DMS79 treated with DMSO at 0.1 percent for 48 hours (cell line): ENCODE results near the gene FPR1.
"Not testable (repeated sequence)": the region's sequence is repeated elsewhere in the genome, so short reads cannot be mapped to it uniquely, and the experiment has no call there.

ENCODE experiments used
- DNase-seq: peaks from one replicate; lab custom pipeline; 2025; lab: John Stamatoyannopoulos, UW

The FPR1 gene

DNA sequence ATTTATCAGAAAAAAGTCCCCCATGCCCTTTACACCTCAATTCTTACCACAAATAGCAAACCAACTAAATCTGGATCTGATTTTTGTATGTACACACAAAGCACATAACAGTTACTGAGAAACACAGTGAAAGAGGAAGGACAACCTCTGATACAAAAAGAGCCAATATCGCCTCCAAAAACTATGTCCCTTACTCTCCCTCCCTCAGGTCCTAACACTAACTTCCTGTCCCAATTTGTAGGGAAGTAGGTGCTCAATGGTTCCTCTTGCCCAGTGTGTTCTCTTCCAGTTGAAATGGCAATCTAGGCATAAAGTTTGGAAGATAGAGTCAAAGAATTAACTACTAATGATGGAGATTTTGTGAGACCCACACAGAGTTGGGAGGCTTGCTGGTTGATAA, 27.5 kb upstream of the FPR1 start:
- DNase-seq: no peak

DNA sequence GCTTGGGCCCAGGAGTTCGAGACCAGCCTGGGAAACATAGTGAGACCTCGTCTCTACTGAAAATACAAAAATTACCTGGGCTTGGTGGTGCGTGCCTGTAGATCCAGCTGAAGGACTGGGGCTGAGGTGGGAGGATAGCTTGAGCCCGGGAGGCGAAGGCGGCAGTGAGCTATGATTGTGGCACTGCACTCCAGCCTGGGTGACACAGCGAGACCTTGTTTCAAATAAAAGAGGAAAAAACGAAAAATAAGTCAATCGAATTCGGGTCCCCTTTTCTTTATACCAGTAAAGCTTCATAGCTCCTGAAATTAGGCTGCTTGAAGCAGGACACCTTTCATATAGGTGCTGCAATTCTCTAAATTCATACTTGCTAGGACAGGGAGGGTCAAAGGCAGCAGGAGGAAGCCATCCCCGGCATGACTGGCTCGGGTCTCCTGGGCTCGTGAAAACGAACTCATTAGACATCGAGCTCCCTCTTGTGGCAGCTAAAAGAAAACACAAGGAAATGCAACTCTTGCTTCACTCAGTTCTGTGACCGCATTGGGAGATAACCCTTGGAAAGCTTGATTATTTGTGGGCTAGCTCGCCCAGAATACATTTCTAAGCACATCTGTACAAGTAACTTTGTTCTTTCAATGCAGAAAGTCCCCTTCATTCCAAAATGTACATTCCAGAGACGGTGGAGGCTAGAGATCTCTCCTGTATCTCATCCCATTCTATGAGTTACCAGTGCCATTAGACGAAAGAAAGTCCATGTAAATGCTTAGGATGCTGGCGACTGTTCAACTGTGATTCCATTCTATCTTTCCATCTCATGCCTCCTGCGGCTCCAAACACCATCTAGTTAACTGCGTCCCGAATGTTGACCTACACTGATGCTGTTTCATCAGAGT, 26.1 kb upstream of the FPR1 start:
- peak; percentile 45 for DNase-seq

DNA sequence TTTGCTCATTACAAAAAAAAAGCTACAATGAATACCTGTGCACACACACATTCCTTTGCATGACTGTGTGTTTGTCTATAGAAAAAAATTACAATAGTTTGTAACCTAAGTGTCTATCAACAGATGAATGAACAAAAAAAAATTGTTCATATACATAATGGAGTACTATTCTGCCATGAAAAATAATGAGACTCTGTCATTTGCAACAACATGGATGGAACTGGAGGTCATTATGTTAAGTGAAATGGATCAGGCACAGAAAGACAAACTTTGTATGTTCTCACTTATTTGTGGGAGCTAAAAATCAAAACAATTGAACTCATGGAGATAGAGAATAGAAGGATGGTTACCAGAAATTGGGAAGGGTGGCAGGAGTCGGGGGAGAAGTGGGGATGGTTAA, 24.9 kb upstream of the FPR1 start:
- DNase-seq: not testable (repeated sequence)

DNA sequence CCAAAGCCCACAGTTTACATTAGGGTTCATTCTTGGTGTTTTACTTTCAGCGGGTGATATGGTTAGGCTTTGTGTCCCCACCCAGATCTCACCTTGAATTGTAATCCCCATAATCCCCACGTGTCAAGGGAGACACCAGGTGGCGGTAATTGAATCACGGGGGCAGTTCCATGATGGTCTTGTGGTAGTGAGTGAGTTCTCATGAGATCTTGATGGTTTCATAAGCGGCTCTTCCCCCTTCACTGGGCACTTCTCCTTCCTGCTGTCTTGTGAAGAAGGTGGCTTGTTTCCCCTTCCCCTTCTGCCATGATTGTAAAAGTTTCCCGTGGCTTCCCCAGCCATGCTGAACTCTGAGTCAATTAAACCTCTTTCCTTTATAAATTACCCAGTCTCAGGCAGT, 21.3 kb upstream of the FPR1 start:
- DNase-seq: no peak

DNA sequence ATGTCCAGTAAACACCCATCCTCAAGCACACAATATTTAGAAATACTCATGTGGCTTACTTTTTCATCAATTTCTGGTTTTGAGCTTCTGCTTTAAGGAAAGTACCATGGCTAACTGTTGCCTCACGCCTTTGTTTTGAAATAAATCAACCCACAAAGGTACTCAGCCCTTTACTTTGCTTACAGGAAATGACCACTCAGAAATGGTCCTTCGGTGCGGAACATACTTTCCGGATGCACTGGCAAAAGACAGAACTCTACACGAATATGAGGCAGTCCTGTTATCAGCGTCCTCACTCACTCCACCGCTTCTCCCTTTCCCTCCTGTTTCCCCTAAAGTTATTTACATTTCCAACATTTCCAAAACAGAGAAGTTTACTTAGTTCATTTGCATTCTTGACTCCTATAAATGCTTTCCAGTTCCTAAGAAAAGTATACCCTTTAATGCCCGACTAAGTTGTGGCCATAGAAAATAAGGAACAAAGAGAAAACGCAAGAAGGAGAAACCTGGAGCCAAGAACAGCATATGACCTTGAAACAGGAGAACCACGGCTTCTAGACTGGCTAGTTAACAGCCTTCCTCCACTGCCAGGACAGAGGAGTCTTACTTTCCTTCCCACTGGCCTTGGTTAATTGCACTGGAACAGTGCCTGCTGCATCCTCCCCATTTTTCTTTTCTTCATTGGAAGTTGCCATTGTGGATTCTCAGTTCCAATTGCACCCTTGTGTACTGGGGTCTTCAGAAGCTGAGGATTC, 19.9 kb upstream of the FPR1 start:
- DNase-seq: no peak

DNA sequence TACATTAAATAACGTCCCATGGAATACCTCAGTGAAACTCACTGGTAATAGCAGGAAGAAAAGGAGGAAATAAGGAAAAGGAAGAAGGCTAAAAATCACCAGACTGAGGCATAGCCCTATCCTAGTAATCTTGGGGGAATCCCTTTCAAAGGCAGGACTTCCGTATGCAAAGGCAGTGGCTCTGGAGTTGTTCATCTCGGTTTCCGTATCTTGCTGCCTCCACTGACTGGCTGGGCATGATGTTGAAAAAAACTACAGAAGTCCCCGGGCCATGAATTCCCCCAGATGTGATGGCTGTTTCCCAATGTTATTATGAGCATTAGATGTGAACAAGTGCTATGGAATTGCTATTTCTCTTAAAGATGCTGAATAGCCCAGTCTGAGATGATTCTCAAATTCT, 14.8 kb upstream of the FPR1 start:
- no peak for DNase-seq

DNA sequence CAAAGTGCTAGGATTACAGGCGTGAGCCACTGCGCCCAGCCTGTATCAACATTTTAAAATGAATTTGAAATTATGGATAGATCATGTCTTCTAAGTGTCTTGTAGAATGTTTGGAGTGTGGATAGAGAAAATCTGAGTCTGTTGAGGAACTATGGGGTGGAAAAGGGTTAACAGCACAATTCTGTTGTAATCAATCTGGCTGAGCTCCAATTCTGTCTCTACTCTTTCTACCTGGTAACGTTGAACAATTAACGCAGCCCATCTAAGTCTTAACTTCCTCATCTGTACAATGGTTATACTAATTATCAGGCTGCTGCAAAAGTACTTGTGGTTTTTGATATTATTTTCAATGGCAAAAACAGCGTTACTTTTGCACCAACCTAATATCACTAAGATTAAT, 13.4 kb upstream of the FPR1 start:
- no peak for DNase-seq

DNA sequence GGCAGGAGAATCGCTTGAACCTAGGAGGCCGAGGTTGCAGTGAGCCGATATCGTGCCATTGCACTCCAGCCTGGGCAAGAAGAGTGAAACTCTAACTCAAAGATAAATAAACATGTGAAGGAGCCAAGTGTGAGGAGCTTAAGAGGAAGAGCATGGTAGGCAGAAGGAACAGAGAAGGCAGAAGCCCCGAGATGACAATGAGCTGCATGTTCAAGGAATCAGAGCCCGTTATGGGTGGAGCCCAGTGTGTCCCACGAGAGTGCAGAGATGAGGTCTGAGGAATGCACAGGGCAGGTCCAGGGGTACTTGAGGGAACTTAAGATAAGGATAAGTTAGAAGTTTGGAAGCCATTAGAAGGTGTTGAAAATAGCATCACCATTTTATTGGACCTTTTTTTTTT, 10.0 kb upstream of the FPR1 start:
- no peak for DNase-seq

DNA sequence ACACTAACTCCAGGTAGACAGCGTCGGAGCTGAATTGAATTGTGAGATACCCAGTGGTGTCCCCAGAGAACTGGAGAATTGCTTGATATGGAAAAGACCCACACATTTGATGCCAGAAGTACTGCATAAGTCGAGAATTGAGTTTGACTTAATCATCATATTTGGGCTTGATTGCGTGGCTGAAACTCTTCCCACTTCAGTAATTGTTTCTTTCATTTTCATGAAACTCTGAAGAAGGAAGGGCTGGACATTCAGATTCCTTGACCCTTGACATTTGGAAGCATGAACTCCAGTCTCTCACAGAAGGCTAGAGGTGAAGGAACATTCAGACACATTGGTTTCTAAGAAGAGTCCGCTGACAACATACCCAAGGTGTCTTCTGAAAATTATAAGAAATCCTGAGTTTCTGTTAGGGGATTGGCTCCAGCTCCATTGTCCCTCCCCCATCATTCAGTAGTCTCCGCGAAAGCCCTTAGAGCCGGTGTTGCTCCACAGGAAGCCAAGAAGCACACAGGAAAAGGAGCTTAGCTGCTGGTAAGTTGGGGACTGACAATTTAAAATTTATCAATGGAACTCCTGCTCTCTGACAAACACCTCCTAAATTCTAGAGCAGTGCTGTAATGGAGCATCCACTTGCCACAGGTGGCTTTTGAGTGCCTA, 9.1 kb upstream of the FPR1 start, which contains the start of gene FPR2:
FPR2 (plus strand) TSS at position 484 of the 660 bp plus-strand sequence. CDS start 7,479 bp downstream, outside the sequence.
- DNase-seq: no peak

DNA sequence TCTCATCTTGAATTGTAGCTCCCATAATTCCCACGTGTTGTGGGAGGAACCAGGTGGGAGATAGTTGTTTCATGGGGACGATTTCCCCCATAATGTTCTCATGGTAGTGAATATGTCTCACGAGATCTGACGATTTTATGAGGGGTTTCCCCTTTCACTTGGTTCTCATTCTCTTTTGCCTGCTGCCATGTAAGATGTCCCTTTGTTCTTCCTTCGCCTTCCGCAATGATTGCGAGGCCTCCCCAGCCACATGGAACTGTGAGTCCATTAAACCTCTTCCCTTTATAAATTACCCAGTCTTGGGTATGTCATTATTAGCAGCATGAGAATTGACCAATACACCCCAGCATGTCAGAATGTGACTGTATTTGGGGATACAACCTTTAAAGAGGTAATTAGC, 3.9 kb upstream of the FPR1 start:
- no peak for DNase-seq

DNA sequence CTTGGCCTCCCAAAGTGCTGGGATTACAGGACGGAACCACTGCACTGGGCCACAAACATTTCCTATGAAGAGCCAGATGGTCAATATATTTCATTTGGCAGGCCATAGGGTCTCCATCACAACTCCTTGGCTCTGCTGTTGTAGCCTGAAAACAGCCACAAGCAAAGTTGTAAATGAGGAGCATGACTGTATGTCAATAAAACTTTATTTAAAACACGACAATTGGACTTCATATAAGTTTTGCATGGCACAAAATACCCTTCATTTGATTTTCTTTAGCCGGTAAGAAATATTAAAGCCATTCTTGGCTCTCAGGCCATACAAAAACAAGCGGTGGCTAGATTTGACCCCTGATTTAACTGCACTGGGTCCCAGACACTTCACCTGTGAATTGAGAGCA, 3.1 kb upstream of the FPR1 start:
- DNase-seq: no peak

DNA sequence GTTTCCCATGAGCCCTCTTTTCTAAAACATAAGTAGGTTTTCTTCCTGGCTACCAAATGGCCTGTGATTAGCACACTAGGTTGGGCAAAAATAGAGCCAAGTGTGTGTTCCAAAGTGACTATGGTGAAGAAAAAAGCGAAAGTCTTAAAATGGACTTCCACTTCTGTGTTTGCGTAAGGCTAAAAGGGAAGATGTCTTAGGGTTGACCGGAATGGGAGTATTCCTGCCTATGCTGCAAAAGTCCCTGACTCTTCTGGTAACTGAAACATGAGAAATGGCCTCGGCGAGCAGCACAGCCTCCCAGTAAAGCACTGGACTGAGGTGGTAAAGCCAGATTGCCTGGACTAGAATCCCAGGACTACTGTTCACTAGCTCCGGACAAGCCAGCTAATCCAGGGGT, 2.4 kb upstream of the FPR1 start:
- no peak for DNase-seq

DNA sequence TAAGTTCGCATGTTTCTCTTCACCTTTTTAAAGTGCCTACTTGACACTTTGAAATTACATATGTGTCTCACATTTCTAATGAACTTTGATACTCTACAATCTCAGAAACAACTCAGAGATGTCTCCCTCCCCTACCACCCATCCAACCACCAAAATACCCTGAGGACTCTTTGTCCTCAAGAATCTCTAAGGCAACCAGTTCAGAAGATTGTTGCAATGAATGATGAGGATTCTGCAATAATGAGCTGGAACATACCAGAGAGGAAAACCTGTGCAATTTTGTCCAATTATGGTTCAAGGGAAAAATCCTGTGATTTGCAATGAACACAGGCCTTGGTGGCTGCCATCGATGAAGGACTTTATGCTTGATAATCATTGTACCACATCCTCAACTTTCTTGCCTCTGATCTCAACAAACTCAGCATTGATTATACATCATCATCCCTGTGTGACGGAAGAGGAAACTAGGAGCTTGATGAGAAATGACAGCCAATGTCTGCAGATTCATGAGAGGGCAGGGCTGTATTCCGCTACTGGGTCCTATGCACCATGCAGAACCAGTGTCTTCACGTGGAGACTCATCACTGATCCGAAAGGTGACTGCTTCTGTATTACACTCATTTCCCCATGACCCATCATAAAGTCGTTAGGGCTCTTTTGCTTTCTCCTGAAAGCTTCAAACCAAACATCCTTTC, 1.1 kb downstream of the FPR1 start:
- DNase-seq: no peak

DNA sequence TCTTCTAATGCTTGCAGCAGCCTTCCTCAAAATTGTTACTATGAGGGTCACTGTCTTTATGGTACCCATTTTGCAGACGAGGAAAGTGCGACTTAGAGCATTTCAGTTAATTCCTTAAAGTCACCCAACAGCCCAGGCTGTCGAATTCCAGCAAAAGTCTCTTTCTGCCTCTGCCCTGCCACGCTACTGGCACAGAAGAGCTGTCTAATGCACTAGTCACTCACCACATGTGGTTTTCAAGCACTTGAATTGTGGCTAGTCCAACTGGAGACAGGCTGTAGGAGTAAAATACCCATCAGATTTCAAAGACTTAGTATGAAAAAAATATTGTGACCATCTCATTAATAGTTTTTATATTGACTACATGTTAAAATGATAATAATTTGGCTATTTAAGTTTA, 1.7 kb downstream of the FPR1 start:
- peak; percentile 18 for DNase-seq

DNA sequence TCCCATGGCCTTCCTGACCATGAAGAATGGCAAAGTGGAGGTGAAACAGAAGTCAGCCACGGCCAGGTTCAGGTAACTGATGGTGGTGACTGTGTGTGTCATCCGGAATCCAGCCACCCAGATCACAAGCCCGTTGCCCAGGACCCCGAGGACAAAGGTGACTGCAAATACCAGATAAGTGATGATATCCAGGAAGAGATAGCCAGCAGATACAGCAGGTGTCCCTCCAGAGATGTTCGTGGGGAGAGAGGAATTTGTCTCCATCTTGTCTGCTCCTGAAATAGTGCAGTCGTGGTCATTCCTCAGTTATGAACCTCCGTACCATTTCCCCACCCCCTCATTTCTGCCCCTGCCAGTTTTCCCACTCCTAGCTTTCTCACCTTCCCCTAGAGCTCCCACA, 4.9 kb downstream of the FPR1 start:
- DNase-seq: no peak

DNA sequence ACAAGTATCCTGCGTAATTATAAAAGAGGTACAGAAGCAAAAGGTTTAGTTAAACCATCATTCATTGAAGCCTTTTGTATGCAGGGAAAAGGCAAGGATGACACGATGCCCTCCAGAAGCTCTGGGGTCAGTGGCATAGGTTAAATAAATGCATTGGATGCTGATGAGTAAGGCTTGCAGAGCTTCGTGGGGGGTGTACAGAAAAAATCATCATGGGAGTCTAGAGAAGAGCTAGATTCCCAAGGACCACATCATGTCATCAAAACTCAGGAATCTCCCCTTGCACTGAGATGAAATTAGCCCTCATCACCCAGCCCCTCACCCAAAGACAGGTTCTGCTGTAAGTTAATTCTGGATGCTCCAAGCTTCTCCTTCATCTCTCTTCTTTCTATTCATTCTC, 8.3 kb downstream of the FPR1 start:
- DNase-seq: no peak

DNA sequence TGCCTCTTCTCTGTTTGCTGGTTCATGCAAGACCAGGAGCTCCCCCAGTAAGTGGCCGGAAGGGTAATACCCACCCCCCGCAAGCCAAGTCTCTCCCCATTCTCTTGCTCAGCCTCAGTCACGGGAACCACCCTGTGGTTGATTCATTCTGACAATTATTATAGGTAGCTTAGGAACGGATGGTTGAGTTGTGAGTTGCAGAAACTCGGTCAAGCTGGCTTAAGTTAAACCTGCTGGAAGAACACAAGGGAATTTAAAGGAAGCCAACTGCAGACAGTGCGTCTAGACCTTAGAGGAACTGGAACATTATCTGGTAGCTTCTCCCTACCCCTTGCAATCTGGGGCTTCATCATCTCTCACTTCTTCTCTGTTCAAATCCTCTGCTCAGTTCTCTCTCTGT, 8.9 kb downstream of the FPR1 start:
- DNase-seq: no peak

DNA sequence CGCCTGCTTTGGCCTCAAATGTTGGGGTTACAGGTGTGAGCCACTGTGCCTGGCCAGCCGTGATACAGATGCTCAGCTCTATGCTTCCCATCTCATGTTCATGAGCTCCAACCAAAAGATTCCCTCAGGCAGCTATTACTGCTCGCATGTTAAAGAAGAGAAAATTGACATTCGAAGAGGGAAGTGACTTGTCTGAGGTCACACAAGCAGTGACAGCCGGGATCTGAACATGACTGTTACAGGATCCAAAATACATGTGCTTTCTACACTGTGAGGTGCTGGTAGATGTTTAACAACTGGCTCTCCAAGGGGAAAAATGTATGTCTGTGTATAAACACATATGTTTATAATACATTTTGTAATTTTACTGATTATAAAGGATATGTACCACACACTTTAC, 11.3 kb downstream of the FPR1 start:
- DNase-seq: no peak

DNA sequence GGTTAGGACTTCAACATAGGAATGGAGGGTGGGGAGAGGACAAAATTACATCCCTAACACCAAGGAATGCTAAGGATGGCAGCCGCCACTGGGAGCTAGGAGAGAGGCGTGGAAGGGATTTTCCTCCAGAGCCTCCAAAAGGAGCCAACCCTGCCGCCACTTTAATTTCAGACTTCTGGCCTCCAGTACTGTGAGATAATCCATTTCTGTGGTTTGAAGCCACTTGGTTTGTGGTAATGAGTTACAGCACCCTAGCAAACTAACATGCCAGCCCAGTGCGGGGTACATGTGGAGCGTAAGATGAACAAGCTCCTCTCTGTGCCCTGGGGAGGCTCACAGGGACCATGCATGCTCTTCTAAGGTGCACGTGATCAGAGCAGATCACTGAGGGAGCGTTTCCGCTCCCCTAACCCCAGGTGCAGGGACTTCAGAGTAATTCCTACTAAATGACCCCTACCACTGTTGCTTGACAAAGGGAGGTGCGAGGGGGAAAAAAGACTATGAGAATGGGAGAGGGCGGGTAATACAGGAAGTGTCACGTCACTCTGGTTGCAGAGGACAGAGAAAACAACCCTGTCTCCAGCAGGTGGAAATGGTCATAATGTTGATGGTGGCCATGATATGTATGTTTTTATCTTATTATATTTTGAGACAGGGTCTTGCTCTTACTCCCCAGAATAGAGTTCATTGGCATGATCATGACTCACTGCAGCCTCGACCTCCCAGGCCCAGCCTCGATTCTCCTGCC, 12.0 kb downstream of the FPR1 start:
- DNase-seq: no peak

DNA sequence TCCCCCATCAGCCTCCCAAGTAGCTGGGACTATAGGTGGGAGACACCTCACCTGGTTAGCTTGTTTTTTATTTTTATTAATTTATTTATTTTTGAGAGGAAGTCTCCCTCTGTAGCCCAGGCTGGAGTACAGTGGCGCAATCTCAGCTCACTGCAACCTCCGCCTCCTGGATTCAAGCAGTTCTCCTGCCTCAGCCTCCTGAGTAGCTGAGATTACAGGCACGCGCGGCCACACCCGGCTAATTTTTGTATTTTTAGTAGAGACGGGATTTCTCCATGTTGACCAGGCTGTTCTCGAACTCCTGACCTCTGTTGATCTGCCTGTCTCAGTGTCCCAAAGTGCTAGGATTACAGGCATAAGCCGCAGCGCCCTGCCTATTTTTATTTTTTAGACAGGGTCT, 13.2 kb downstream of the FPR1 start:
- DNase-seq: not testable (repeated sequence)

DNA sequence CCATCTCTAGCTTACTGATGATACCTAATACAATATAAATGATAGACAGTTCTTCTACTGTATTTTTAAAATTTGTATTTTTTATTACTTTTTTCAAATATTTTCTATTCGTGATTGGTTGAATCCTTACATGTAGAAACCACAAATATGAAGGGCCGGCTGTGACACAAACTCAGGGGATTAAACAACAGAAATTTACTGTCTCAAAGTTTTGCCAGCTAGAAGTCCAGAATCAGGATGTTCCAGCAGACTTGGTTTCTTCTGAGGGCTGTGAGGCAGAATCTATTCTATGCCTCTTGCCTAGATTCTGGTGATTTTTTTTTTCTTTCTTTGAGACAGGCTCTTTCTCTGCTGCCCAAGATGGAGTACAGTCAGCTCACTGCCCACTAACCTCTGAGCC, 13.8 kb downstream of the FPR1 start:
- DNase-seq: no peak

DNA sequence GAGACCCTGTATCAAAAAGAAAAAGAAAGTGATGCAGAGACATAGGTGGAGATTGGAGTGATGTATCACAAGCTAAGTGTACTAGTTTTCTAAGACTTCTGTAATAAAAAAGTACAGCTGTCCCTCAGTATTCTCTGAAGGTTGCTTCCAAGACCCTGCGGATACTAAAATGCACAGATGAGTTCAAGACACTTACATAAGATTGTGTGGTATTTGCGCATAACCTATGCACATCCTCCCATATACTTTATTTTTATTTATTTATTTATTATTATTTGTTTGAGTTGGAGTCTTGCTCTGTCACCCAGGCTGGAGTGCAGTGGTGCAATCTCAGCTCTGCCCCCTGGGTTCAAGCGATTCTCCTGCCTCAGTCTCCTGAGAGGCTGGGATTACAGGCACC, 14.3 kb downstream of the FPR1 start:
- DNase-seq: no peak
